Astrocyte of the hippocampus (primary cell): ENCODE data around the gene TMEM178A.

Experiments used
- DNase-seq: peaks from one replicate; pipeline ENCODE4 v3.0.0; 2011; ENCODE audit warnings: low read depth, low spot score

The TMEM178A gene

DNA sequence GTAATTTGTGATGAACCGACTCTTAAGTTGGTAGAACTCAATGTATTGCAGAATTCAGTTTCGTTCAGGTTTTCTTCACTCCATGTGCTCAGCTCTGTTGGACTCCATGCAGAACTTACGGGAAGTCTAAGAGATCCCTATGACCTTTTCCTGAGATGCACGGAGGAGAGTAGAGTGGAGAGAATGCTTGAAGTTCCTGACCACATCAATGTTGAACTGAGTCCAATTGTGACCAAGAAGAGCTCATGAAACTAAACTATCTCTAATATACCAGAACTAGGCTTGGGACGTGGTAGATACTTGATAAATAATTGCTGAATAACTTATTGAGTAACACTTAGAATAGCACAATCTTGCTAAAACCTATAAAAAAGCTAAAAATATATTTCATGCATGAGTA lies 47.2 kb downstream of the TMEM178A start:
- no peak for DNase-seq

DNA sequence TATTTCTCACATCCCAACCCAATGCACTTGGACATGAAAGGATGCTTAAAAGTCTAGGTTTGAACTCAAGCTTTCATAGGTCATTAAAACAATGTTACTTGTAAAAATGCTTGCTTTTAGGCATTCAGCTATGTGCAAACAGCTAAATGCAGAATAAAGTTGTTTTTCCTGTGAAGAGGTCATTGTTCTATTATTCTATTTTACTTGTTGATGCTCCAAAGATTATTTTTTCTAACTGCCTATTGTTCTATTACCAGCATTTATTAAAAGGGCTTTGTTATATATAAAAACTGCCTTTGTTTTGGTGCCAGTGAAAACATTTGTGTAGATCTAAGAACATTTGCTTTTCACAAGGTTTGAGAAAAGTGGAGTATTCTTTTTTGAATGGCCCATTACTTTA lies 49.4 kb downstream of the TMEM178A start:
- no peak for DNase-seq

DNA sequence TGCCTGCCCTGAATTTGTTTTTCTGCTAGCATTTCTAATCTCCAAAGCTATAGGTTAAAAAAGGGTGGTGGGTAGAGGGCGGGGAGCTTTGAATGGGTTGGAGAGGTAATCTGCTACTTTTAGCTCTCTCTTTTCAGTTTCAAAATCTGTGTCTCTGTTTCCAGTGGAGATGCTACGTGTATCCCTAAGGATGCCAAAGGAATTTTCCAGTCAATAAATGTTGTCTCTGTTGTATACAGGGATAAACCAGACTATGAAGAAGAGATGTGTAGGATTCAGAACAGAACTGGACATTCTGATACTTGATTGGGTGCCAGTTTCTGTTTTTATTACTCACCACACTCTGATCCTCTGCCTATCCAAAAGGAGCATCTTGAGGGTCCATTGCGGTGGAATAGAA lies 50.1 kb downstream of the TMEM178A start:
- no peak for DNase-seq

DNA sequence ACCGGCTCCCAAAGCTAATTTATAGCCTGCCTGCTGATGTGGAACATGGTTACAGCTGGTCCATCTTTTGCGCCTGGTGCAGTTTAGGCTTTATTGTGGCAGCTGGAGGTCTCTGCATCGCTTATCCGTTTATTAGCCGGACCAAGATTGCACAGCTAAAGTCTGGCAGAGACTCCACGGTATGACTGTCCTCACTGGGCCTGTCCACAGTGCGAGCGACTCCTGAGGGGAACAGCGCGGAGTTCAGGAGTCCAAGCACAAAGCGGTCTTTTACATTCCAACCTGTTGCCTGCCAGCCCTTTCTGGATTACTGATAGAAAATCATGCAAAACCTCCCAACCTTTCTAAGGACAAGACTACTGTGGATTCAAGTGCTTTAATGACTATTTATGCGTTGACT lies 51.4 kb downstream of the TMEM178A start:
- no peak for DNase-seq

DNA sequence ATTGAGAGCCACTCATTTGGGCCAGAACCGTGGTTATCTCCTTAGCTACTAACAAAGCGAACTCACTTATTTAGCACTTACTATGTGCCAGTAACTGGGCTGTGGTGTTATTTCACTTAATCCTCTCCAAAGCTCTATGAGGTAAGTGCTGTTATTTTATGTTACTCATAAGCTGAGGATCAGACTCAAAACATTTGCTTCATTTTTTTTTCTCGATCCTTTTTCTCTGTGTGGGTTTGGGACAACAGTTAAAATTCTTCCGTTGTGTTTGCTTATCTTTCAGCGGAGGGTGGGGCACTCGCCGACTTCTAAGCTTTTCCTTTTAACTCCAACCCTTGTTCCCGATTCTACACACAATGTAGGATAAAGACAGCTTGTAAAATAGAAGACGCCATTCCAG lies 52.8 kb downstream of the TMEM178A start:
- DNase-seq: no peak

DNA sequence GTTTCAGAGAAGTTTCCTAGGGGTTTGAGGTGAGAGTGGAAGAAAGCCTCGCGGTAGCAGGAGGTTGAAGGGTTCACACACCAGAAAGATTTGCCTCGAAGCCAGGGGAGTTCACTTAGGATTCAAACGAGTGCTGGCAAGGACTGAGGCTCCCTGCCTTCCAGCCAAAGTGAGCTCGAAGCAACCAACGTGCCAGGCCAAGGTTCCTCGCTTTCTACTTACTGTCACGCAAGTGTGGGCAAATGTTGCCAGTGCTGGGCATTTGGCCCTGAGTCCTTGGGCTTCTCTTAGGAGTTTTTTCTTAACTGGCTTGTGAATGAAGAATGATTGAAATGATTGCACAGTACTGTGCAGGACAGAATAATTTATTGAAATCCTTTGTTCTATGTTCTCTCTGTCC lies 53.6 kb downstream of the TMEM178A start:
- DNase-seq: no peak

DNA sequence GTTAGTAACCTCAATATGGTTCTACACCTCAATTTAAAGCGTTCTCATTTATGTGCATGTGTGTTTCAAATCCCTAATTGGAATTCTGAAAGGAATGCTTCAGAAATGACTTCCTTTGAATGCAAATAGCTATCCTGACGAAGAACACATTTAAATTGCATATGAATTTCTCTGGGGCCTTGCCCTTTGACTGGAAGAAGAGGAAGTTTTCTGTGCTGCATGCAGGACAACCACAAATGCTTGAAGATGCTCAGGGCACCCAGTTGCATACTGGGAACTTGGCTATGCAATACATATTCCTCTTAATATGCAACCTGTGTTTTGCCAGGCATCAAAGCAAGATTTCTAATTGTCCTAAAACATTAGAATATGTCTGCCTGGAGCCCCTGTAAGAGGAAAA lies 55.3 kb downstream of the TMEM178A start:
- no peak for DNase-seq

DNA sequence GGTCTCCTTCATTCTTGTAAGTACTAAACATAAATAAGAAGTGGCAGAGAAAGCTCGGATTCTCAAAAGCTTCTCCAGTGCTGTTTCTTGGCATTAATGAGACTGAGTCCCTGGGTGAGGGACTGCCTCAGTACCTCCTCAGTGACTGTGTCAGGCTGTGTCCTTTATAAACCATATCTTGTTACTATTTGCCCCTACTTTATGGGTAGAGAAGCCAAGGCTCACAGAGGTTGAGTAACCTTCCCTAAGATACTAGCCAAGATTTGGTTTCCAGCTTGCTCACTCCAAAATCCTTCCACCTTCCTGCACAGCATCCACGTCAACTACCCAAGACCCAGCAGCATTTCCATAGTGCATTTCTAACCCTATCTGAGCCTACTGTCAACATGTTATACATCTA lies 57.8 kb downstream of the TMEM178A start:
- no peak for DNase-seq

DNA sequence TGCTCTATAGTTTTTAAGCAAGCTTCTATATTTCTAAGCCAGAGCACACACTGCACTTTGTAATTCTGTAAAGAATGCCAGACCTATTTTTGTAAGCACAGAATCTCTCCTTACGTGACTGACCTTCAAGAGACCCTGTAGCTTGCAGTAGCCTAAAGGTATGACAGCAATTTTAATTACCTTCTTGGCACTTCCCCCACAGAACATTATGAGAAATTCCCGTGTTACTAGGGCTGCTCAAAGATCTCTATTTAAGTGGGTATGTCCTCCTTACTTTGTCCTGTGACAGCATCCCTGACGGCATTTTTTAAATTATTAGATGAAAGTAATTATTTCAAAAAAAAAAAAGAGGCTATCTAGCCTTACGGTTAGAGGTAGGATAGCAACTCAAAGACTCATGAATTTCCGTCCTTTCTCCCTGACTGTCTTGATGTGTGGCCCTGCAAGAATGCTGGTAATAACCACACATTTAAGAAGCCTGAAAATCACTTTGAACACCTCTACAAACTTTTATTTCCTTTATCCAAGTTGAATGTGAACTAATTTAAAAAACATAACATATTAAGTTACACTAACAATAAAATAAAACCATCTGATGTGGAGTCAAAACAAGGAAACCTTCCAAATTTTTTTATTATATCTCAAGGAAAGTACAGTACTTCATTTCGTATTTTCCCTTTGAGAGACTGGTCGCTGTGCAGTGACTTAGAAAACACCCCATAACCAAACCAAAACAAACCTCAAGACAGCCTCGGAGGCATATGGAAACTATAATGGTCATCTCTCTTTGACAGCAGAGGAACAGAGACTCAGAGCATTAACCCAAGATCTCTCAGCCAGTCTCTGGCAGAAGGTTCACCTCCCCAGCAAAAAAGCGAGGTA lies 58.5 kb downstream of the TMEM178A start:
- peak; percentile 73 for DNase-seq

DNA sequence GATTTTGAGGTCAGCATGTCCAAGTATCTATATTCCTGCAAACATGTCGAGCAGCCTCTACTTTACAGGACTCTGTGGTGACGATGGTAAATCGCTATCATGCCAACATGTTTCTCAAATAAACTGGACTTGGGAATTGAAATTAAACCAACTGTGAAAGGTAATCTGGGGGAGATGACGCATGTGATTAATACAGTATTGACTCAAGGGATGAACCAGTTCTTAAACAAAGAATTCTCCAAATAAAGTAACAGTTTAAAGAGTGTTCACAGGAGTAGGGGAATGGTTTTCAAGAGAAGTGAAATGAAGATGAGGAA lies 59.1 kb downstream of the TMEM178A start:
- no peak for DNase-seq

DNA sequence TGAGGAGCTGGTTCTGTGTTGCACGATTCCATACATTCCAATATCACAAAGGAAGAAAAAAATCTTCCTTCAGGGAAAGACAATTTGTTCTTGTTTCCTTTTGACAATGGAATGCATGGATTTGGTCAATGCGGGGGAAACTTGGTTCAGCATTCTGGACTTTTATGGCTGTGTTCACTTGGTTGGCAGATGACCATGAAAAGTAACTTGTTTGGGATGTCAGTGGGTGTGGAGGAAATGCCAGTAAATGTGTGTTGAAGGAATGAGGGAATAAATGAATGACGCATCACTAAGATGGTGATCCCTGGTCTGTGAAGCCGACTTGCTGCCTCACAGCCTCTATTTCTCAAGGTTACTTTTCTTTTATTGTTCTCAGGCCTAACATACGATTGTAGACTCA lies 59.7 kb downstream of the TMEM178A start:
- peak; percentile 63 for DNase-seq

DNA sequence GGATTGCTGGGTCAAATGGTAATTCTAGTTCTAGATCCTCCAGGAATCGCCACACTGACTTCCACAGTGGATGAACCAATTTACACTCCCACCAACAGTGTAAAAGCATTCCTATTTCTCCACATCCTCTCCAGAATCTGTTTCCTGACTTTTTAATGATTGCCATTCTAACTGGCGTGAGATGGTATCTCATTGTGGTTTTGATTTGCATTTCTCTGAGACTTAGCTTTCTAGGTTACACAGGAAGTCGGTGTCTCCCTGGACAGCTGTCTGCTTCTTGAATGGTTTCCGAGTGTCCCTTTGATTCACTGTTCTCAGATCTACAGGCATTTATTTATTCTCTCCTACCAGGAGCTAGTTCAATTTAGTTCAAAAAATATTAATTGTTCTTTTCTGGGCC lies 62.4 kb downstream of the TMEM178A start:
- peak; percentile 81 for DNase-seq

DNA sequence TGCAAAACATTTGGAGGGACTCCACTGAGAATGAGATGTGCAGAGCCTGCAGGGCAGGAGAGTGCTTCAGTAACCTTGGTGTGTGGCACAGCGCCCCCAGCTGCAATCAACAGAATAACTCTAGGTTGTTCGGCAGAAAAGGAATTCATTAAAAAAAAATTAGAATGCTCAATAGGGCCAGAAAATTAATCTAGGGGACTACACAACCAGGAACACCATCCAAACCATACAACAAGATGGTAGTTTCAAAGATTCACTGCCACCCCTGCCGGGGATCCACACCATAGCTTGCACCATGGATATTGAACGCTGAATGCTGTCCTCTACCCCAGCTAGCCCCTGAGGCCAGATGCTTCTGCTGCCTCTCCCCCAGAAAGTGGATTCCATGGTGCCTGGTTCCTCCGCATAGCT lies 63.2 kb downstream of the TMEM178A start:
- DNase-seq: peak; percentile 74

DNA sequence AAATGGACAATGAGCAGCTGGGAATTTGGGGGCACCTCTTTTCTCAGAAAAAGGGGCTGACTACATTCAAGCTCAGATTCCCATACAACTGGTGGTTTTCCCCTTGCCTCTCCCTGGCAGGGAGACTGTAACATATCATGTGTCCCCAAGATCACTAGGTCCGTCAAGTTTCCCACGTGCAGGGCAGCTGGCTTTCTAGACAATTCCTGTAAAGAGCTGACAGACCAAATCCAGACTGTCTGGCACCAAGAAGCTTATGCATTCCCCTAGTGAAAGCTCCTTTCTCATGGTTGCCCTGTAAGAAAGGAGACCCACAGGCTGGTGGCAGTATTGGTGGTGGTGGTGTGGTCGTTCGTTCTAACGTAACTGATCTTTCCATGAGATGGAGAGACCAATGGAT lies 64.6 kb downstream of the TMEM178A start:
- DNase-seq: no peak

DNA sequence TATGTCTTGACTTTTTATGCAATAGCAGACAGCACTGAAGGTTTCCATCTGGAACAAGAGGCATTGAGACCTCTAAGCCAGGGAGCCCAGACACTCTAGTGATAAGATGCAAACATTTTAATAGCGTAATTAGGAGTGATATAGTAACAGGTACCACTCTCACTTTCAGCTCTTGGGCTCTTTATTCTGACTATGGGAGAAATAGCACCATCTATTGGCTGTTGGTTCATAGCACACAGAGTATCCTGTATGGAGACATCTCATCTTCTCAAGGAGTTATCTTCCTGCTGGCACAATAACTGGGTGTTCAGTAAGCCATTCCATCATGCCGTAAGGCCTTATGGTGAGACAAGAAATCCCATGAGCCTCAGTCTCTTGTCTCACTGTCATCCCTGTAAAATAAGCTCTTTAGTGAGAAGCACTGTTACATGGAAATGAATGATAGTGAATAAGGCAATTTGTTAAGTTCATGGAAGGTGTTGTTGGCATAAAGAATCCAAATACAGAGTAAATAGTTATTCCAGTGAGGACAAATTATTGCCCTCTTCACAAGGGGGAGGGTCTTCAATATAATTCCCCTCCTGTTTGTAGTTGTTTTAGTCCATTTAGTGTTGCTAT lies 65.1 kb downstream of the TMEM178A start:
- DNase-seq: no peak

DNA sequence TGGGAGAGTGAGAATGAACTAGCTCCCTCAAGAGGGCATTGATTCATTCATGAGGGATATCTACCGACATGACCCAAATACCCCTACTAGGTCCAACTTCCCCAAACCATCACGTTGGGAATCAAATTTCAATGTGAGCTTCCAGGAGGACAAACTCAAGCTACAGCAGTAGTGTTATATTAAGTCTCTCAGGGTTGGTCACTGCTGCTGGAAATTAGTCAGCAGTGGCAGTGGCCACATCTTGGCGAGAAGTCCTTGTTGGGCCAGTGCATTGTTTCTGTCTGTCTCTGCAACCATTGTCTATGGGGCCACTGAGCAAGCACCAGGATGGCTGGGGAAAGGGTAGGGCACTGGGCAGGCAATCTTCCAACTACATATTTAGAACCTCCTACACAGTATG lies 65.8 kb downstream of the TMEM178A start:
- DNase-seq: no peak

DNA sequence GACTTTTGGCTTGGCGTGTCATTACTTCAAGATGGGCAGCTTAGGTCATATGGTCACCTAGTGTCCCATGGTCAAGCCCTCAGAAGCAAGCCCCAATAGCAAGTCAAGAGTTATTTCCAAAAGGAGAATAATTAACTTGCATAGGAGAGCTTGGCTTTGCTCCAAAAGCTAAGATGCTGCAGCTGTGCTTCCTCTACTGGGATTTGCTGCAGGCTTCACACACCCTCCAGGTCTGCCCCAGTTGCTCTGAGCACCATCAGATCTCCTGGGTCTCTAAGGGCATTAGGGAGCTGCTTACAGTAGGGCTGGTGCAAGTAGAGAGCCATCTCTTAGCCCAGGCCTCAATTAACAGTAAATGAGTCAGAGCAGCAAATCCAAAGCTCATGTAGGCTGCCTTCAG lies 66.8 kb downstream of the TMEM178A start:
- no peak for DNase-seq

DNA sequence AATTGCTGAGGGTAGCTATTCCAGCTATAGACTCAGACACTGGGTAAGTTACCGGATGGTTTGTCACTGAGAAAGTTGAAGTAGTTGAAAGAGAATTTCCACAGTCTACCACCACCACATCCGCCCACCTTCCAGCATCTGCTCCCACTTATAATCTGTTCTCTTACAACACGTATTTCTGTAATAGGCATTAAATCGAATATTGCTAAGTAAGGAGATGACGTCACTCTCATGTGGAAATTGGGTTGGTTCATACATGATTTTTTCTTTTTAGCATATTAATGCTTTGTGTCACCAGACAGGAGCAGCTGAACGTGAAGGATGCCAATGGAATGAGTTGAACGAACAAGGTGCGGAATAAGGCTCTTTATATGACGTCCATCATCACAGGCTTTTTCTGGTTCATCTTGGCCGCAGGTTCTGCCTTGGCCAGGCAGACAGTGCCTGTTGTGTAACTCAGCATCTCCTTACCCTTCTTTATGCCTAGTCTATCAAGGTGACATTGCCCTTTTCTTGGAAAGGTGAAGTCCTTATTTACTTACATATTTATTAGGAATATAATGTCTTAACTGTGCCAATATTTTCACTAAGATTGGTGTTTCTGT lies 67.5 kb downstream of the TMEM178A start:
- DNase-seq: no peak

DNA sequence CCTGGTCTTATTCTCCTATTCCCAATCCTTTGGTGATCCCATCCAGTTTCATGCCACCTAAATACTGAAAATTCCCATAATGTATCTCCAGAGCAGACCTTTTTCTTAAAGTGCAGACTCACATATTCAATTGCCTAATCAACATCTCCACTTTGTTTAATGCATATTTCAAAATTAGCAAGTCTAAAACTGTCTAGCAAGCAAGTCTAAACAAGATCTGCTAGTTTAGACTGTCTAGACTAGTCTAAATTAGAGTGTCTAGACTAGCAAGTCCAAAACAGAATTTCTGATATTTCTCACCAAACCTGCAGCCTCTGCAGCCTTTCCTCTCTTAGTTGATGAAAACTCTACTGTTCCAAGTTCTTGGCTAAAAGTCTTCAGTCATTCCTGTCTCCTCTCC lies 68.7 kb downstream of the TMEM178A start:
- no peak for DNase-seq

DNA sequence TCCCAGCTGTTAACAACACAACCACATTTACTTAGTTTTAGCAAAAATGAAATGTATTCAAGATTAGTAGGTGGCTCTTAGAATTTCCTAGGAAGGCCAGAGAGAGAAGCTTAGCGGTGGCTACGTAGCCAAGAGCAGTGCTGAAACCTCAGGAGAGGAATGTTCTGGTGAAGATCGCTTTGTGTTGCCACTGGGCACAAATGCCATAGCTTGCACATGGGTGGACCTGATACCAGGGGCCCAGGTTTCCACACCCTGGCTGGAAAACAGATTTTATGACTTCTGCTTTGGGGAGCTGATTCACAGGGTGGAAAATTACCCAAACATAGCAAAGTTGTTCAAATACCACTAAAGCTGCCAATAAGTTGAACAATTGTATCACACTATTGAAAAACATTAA lies 69.9 kb downstream of the TMEM178A start:
- DNase-seq: peak; percentile 67

DNA sequence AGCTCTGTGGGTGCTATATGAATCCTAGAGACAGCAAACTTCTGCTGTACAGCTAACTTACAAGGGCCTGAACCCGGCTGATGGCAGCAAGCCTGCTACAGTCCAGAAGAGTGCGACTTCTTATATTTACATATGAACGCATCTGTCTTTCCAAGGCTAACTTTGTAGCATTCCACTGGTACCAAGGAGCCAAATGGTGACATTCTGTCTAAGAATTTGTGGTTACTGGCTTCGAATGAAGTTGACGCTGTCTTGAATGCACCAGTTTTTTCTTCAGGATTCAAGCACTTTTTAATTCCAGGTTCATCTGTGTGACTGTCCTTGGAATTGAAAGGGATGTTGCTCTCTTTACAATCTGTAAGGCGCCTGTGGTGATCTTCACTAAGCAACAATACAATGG lies 70.9 kb downstream of the TMEM178A start:
- peak; percentile 97 for DNase-seq

DNA sequence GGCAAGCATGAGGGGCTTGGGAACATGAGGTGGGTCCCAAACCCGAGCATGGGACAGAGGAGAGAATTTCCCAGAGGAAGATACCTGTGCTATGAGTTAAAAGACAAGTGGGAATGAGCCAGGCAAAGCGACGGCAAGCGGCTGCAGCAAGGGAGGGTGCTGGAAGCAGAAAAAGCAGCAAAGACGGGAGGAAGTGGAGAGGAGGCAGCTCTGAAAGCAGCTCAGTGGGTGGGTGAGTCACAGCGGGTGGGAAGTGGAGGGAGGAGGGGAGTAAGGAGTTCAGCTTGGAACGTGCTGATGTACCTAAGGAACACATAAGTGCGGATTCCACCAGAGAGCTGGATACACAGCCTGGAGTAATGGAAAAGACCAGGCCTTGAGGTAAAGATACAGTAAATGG lies 71.9 kb downstream of the TMEM178A start:
- DNase-seq: peak; percentile 93

DNA sequence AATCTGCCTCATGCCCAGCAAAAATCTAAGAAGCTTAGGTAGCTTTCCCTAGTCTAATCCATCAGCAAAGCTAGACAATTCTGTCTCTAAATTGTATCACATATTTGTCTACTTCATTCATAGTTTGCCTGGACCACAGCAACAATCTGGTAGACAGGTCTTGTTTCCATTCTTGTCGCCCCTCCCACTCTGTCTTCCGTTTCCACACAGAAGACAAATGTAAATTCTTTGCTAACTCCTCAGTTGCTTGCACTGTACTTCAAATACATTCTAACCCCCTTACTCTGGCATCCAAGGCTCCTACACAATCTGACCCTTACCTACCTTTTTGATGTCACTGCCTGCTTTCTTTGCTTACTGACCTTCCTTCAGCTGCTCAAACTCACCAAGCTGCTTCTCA lies 73.2 kb downstream of the TMEM178A start:
- DNase-seq: peak; percentile 69
